GM21360 (cell line): ENCODE data around the gene CMSS1.
"Not testable (repeated sequence)": the region's sequence is repeated elsewhere in the genome, so short reads cannot be mapped to it uniquely, and the experiment has no call there.

Source experiments
- ATAC-seq: cut with Tn5 transposase; IDR thresholded peaks from one replicate; pipeline ENCODE4 v1.9.1; 2021; ENCODE audit warnings: mild to moderate bottlenecking, moderate library complexity; ENCODE audit not compliant: unreplicated experiment

CMSS1 gene

DNA sequence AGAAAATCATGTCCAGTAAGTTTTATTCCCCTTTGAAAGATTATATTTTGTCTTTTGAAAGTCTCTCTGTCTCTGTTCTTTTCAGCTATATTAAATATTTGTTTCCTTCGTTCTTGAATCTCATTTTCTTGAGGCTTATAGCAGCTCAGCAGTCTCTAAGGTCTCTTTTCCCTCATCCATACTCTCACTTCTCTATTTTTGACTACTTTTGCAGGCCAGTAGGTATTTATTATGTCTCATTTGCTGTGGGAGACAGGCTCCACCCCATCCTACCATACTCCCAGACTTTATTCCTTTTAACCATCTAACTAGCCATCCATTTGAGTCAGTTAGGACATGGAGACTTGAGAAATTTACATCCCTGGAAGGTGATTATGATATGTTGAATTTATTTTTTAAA, 225.6 kb downstream of the CMSS1 start:
- no peak for ATAC-seq

DNA sequence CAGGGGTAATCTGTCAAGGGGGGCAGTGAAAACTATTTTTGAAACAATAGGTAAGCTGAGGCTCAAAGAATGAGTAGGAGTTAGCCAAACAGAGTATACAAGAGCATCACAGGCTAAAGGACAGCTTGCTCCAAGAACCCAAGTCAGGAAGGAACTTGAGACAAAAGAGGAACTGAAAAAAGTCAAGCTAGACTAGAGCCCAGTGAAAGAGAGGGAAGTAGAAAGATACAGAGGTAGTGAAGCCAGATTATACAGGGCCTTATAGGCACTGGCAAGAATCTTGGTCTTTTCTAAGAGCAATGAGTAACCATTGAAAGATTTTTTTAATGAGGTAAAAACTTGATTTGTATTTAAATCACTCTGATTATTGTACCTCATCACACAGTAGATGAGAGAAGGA, 226.7 kb downstream of the CMSS1 start:
- ATAC-seq: peak; percentile 68

DNA sequence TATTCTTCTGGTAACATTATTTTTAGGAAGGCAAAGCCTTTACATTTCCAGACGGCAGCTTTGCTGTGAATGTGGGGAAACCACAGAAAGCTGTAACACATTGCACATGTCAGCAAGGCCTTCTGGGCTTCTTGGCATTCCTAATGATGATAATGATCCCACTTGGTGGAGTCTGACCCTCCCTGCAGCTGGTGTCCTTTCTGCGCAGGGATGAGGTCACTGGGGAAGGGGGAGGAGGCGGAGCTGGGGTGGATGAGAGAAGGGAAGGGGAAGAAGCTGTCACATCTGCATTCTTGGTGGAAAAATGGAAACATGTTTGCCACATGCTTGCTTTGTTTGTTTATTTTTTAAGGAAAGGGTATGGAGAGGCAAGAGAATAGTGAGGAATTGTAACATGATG, 228.0 kb downstream of the CMSS1 start:
- ATAC-seq: no peak

DNA sequence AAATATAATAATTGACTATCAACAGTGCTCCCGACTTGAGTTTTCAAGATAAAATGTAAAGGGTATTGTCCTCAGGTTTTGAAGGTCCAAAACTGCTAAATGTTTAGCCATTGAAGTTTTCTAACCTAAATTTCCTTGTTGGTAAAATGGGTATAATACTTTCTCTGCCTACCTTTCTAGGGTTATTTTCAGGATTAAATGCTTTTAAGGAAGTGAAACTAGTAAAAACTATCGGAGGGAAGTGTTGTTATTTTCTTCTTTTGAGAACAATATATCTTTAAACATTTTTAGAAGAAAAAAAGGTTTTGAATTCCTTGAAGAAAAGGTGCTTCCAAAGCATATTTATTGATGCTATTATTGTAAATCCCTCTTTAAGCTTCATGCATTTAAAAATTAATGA, 229.3 kb downstream of the CMSS1 start:
- no peak for ATAC-seq

DNA sequence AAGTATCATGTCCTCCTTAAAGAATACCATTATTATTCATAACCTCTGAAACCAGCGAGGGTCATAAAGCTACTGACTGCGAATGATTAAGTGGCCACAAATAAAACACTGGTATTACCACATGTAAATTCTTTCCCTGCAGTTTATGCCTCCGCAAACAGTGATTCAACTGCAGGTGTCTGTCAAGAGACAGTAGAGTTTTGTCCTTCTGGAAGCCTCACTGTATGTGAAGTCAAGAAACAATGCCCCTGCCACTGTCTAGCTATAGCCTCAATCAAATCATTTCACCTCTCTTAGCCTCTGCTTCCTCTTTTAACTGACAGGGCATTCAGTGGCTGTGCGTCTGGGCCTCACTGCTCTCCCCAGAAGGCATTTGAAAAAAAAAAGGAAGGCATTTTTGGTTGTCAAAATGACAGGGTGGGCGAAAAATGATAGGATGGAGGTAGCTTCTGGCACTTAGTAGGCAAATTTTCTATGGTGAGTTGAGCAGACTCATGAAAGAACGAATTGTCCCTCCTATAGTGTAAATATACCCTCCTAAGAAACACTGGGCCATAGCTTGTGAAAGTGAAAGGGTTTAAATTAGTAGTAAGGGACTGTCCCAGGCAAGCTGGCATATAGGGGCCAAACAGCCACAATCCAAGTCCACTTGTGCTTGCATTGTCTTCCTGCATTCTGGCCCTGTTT, 229.9 kb downstream of the CMSS1 start:
- peak; percentile 79 for ATAC-seq

DNA sequence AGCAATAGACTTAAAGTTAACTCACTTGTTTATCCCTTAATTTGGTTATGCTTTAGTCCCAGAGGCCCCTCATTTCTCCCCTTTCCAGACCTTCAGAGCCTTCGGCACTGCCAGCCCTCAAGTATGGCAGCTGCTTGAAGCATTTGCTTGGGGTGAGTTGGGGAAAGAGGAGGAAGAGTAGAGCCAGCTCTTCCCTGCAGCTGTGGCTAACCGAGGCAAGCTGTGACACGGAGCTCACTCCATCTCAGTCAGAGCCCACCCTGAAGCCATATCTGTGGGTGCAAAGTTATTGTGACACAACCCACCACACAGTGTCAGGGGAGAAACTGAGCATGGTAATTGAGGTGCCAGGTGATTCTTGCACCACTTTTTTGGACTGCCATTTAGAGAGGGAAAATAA, 230.6 kb downstream of the CMSS1 start:
- ATAC-seq: no peak

DNA sequence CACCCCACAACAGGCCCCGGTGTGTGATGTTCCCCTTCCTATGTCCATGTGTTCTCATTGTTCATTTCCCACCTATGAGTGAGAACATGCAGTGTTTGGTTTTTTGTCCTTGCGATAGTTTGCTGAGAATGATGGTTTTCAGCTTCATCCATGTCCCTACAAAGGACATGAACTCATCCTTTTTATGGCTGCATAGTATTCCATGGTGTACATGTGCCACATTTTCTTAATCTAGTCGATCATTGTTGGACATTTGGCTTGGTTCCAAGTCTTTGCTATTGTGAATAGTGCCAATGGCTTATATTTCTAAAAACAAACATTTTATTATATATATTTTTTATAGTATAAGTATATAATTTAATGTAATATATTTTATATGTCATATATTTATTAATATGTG, 233.9 kb downstream of the CMSS1 start:
- not testable (repeated sequence) for ATAC-seq

DNA sequence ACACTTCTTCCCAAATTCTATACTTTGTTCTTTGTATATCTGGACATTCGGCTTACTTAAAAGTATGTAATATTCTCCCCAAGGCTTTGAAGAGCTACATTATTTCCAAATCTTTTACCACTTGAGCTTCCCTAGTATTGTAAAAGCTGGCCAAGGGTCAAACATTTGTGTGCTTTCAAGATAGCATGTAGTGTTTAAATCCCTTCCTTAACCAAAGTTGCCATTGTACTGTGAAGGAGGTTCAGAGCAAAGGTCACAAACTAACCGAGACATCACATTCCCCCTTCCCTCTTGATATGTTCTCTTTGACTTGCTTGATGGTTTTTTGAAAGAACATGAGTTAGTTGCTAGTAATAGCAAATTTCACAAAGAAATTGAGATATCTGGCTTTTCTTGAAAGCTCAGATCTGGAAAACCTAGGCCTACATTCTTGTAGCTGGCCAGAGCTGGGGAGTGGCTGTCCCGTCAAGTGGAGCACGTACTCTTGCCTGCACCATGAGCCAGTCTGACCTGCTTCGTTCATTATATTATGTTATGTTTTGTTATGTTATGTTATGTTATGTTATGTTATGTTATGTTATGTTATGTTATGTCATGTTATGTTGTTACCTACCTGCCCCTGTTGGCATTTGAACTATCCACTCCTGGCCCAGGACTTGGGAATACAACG, 236.4 kb downstream of the CMSS1 start:
- no peak for ATAC-seq

DNA sequence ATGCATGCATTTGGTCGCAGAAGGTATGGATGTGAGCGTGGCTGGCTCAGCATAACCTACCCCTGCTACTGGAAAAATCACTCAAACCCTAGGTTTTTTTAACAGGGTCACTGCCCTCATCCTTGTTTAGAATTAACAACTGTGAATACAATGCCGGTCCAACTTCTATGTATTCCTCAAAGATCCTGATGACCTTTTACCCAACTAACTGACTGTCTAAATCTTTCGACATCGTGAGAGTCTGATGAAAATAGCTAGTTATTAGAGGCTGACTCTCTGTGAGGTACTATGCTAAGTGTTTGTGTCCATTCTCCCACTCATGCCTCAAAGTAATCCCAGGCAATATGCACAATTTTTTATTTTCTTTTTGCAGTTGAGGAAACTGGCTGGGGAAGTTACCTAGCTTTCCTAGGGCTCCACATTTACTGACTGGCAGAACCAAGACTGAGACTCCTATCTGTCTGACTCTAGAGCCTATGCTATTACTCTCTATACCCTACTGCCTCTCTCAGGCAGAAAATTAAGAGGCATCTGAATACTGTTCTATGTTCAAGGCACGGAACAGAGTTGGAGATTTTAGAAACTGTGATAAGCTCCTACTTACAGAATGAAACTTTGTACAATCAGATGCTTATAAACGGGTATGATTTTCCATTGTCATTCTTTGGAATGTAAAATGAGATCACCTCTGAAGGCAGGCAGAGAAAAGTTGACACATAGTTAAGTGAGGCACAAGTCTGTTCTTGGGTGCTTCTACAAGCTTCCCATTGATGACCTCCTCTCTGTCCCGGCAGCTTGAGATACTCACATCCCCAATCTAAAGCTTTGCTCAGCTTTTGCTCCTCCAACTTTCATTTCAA, 240.3 kb downstream of the CMSS1 start:
- no peak for ATAC-seq

DNA sequence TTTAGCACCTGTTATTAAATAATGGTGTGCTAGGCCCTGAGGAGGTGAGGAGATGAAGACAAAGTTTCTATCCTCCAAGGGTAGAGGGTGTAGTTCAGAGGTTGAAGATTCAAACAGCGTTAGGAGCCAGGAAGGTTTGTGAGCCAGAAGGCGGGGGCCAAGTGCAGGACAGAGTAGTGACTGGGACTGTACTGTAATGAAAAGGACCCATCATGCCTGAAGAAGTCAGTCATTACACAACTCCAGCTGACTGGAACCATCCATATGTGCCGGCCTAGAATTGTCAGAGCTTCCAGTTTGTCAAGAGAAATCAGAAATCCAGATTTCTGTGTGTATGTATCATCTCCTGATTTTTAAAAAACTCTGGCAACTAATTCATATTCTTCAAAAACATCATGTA, 241.8 kb downstream of the CMSS1 start:
- ATAC-seq: no peak

DNA sequence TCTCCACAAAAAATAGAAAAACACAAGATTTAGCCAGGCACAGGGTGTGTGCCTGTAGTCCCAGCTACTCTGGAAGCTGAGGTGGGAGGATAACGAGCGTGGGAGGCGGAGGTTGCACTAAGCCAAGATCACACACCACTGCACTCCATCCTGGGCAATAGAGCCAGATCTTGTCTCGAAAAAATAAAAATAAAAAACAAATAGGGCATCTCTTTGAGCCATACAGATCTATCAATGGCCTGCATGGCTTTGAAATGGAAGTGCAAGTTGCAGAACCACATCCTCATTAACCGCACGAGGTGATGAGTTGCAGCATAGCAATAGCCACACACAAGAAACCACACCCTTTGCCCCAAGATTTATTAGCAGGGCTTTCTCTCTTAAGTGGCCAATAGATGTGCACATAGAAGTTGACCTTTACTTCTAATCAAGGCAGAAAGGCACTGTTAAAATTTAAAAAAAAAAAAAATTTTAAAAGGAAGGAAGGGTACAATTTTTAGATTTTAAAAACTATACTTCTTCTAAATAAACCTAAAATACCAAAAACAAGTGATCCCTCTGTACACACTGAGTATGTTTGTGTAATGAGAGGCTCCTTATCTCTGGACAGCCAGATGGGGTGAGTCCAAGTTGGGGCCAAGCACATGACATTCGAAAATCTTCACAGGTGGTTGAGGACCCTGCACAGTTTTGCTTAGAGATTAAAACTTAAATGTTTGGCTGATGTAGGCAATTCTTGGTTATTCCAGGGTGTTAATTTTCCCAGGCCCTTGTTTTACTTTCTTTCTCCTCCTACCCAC, 243.2 kb downstream of the CMSS1 start:
- no peak for ATAC-seq

DNA sequence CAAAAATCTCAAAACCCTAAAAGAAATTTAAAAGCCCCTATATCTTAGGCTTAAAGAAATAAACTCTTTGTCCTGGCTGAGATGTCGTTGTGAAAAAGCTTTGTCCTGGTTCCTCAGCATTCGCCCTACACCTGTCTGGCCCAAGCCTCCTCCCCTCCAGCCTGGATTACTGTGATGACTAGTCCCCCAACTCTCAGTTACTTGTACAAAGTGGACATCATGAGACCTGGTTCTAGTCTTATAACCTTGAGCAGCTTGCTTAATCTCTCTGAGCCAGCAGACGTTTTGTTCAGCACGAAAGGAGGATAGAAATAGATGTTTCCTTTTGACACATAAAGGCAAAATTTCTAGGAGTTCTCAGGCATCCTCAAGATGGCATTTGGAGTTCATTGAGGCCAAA, 245.0 kb downstream of the CMSS1 start:
- ATAC-seq: no peak

DNA sequence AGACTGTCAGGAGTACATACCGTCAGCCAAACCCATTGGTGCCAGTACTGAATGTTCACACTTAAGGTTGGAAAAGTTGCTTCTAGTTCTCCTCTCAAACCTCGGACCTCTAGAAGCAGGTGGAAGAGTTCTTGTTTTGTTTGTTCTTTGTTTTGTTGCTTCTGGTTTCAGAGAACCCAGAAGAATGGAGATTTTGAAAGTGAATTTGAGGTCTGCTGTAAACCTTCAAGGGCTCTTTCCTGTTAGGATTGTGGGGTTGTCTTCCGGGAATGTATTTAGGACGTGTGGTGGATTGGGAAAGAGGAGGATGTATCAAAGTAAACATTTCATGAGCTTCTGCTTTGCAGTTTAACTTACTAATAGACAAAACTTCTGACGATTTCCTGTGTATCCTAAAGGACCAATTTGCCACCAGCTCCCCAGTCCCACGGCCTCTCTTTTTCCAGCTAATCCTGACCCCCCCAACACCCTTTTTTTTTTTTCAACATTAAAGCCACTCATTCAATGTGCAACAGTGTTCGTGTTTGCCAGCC, 246.3 kb downstream of the CMSS1 start:
- no peak for ATAC-seq

DNA sequence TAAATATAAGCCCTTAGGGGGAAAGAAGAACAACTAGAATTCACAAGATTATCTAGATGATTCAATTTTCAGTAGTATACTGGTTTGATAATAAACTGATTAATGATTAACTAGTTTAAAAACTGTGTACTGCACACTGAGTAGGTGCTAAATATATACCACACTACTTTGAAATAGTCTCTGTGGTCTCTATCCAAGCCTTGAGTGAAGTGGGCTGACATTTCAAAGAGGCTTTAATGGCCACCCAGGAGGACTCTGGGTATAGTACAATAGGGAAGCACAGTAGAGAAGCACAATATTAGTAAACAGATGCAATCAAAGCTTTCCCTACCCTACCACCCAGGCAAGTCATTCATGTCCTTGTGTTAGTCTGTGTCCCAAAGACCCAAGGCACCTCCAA, 249.9 kb downstream of the CMSS1 start:
- no peak for ATAC-seq

DNA sequence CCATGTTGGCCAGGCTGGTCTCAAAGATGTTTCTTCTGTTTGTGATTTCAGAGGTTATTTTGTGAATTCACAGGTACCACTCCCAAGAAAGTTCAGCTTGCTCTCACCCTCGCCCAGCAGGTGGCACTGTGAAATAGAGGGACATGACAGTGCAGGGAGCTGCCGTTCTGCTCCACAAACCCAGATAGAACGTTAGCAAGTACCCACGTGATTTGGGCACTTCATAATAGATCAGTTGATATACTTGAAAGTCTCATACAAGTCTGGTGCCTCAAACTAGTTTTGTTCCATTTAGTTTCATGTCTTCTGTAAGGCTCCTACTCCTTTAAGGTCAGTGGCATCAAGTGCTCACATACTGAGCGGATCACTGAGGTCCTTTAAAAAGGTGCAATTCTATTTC, 251.2 kb downstream of the CMSS1 start:
- peak; percentile 67 for ATAC-seq

DNA sequence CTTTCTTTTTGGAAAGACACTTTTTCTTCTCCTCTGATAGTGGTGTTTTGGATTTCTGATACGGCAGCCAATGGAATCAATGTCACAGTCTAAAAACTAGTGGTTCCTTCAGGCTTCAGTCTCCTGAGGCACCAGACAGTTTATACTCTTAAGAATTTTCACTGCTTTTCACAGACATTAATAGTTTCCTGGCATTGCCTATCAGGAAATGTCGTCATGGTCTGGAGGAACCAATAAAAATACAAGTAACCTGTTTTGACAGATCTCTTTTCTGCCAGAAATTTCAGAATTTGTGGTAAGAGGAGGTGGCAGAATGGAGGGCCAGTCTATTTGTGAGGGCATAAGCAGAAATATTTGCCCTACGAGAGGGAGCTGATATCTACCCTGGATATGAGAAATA, 251.8 kb downstream of the CMSS1 start:
- ATAC-seq: no peak

DNA sequence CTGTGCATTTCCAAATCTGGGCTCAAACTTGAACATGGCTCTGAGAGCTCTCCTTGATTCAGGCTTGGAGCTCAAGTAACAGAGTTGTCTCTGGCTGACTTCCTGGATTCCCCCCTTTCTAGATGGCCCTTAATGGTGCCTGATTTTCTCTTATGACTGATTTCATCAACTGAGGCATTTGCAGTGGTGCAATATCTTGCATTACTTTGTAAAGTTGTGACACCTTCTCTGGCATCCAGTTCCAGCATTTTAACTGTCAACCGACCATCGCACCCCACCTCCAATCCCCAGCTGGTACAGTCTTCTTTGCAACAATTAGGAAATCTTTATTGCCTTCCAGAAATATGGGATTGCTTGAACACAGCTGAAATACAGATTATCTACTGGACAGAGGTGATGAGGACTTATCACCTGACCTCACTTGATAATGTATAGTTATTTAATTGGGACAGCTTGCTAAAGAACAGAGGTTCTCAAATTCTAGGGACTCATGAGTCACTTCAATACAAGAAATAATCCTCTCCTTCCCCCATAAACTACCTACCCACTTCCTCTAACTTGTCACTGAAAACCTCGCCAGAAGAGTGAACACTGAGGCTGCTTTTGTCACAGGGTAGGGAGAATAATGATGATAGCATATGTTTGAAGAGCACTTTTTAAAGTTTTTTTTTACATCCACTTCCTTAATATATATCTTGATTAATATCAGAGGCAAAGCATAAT, 254.8 kb downstream of the CMSS1 start:
- no peak for ATAC-seq

DNA sequence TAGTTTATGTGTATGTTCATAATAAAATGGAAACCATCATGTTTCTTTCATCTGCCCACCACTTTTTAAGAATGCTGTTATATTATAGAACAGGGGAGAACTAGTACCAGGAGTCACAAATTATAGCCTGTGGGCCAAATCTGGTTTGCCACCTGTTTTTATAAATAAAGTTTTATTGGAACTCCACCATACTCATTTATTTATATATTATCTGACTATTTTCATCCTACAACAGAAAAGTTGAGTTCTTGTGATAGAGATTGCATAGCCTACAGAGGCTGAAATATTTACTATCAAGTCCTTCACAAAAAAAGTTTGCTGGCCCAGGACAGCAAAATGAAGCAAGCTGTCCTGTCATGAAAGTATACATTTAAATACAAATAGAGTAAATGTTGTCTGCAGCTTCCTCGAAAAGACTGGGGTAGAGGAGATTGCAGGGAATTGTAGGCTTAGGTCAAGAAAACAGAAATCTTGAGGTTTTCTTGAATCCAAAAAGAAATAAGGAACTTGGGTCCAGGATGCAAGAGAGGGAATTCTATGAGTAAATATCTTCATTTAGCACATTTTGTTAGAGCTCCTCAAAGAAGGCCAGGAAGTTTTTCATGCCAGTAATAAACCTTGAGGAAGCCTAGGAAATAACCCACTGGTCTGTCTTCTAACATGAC, 255.5 kb downstream of the CMSS1 start:
- ATAC-seq: no peak

DNA sequence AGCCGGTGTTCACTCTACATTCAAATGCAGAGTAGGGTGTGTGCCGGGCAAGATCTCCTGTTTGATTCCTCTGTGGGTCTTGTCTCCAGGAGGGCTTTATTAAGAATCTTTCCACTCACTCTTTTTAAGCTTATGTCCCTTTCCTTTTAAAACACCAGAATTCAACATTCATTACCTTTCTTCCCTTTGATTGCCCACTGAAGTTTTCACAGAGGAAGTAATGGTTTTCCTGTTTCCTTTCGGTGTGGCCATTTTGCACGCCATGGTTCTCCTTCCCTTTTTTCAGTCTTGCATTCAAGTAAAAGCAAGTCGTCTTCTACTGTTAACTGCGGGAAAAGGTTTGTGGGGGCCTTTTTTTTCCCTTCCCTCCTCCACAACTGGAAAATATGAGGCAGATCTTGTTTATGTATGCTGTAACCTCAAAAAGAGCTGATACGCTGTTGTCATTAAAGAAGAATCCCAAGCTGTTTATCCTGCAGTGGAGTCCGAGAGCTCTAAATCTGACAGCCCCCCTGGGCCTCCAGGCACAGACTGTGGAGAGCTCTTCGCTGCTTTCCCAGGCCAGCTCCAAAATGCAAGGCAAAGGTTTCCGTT, 256.1 kb downstream of the CMSS1 start:
- ATAC-seq: no peak
